Liver (tissue), 9 donors: Measurements from ENCODE around the gene TTYH1. TPM values are rescaled to one million over a fixed set of nuclear protein-coding genes. Genes with fewer than 3 reads are reported as not detected.
A peak's percentile ranks its signal among the peaks of the same experiment; 100 is the strongest.

Experiments
- DNase-seq: peaks from one replicate; pipeline ENCODE4 v3.0.0-alpha.2; 2017; ENCODE audit warnings: low spot score
- H3K27ac ChIP-seq, 2 donors: one replicate each; pipeline ENCODE4 v1.7.0; 2013; ENCODE audit warnings: inconsistent platforms in 2 of 2, low read length in 2 of 2, control low read depth in 1 of 2, low read depth in 1 of 2, mild to moderate bottlenecking in 1 of 2
- H3K27me3 ChIP-seq, 4 donors: one replicate each; pipeline versions ENCODE4 v1.6.1 to v1.7.0; 2013; ENCODE audit warnings: low read length in 3 of 4, inconsistent platforms in 1 of 4, mild to moderate bottlenecking in 1 of 4, moderate library complexity in 1 of 4; ENCODE audit not compliant: control insufficient read depth in 4 of 4, insufficient read depth in 4 of 4
- H3K36me3 ChIP-seq, 4 donors: one replicate each; pipeline versions ENCODE4 v1.6.1 to v1.7.0; 2013; ENCODE audit warnings: low read length in 3 of 4, mild to moderate bottlenecking in 3 of 4, low read depth in 1 of 4, moderate library complexity in 1 of 4; ENCODE audit not compliant: control insufficient read depth in 4 of 4, insufficient read depth in 3 of 4
- H3K4me1 ChIP-seq, 4 donors: one replicate each; pipeline versions ENCODE4 v1.6.1 to v1.7.0; 2013; ENCODE audit warnings: low read length in 3 of 4, mild to moderate bottlenecking in 3 of 4, moderate library complexity in 1 of 4; ENCODE audit not compliant: control insufficient read depth in 4 of 4, insufficient read depth in 4 of 4
- H3K4me3 ChIP-seq, 3 donors: one replicate each; pipeline versions ENCODE4 v1.6.1 to v1.7.0; 2013; ENCODE audit warnings: low read length in 3 of 3, control low read depth in 1 of 3, low read depth in 1 of 3, mild to moderate bottlenecking in 1 of 3
- H3K9ac ChIP-seq, 2 donors: one replicate each; pipeline ENCODE4 v1.7.0; 2013; ENCODE audit warnings: low read length in 2 of 2, mild to moderate bottlenecking in 2 of 2, moderate library complexity in 2 of 2, control low read depth in 1 of 2, low read depth in 1 of 2
- H3K9me3 ChIP-seq, 4 donors: one replicate each; pipeline versions ENCODE4 v1.6.1 to v1.7.0; 2013; ENCODE audit warnings: low read length in 3 of 4; ENCODE audit not compliant: control insufficient read depth in 4 of 4
- CTCF ChIP-seq: fragments of 150-350 bp; IDR thresholded peaks from 2 replicates; pipeline ENCODE4 v1.5.1; 2017; ENCODE audit warnings: improper control_type of control experiment, low read depth, low read length; ENCODE audit not compliant: missing input control
- EGR1 ChIP-seq, 2 donors: IDR thresholded peaks; 2 replicates each; pipeline ENCODE4 v1.6.1; 2016 to 2018; ENCODE audit warnings: antibody characterized with exemption in 2 of 2, low read depth in 2 of 2
- FOXA1 ChIP-seq: IDR thresholded peaks from 2 replicates; pipeline ENCODE4 v1.6.1; 2016; ENCODE audit warnings: antibody characterized with exemption
- FOXA2 ChIP-seq: IDR thresholded peaks from 2 replicates; pipeline ENCODE4 v1.6.1; 2016; ENCODE audit warnings: antibody characterized with exemption
- GABPA ChIP-seq, 2 donors: IDR thresholded peaks in 1 of 2; conservative IDR thresholded peaks in 1 of 2; 2 replicates each; pipeline ENCODE4 v1.6.1; 2016; ENCODE audit warnings: antibody characterized with exemption in 2 of 2, mild to moderate bottlenecking in 1 of 2, moderate library complexity in 1 of 2
- HNF4A ChIP-seq, 2 donors: conservative IDR thresholded peaks; 2 replicates each; pipeline ENCODE4 v1.6.1; 2016; ENCODE audit warnings: antibody characterized with exemption in 2 of 2, mild to moderate bottlenecking in 2 of 2
- HNF4G ChIP-seq: IDR thresholded peaks from 2 replicates; pipeline ENCODE4 v1.6.1; 2016; ENCODE audit warnings: antibody characterized with exemption
- JUND ChIP-seq, 2 donors: IDR thresholded peaks; 2 replicates each; pipeline ENCODE4 v1.6.1; 2016; ENCODE audit warnings: antibody characterized with exemption in 2 of 2
- MAX ChIP-seq: IDR thresholded peaks from 2 replicates; pipeline ENCODE4 v1.6.1; 2016; ENCODE audit warnings: antibody characterized with exemption
- NR2F2 ChIP-seq: IDR thresholded peaks from 2 replicates; pipeline ENCODE4 v1.6.1; 2016; ENCODE audit warnings: antibody characterized with exemption
- REST ChIP-seq: IDR thresholded peaks from 2 replicates; pipeline ENCODE4 v1.6.1; 2016; ENCODE audit warnings: antibody characterized with exemption, mild to moderate bottlenecking
- RXRA ChIP-seq, 2 donors: IDR thresholded peaks; 2 replicates each; pipeline ENCODE4 v1.6.1; 2017 to 2018; ENCODE audit warnings: antibody characterized with exemption in 2 of 2, mild to moderate bottlenecking in 1 of 2
- SP1 ChIP-seq: IDR thresholded peaks from 2 replicates; pipeline ENCODE4 v1.6.1; 2018; ENCODE audit warnings: antibody characterized with exemption, mild to moderate bottlenecking
- TAF1 ChIP-seq: conservative IDR thresholded peaks from 2 replicates; pipeline ENCODE4 v1.6.1; 2016; ENCODE audit warnings: antibody characterized with exemption, mild to moderate bottlenecking
- YY1 ChIP-seq: IDR thresholded peaks from 2 replicates; pipeline ENCODE4 v1.6.1; 2016; ENCODE audit warnings: antibody characterized with exemption, mild to moderate bottlenecking
- WGBS: extraction: QIAGEN DNeasy Blood & Tissue Kit; methylation state at CpG from one replicate; pipeline ENCODE4 v1.1.7; 2013; 5-methylcytosine and 5-hydroxymethylcytosine counted together
- polyA plus RNA-seq, 2 donors: library from polyadenylated mRNA; stranded (reverse) in 1 of 2; unstranded in 1 of 2; fragments of 200-250 nt in 1 of 2; fragments of >200 nt in 1 of 2; fragmentation: Nextera tagmentation in 1 of 2; extraction: Ambion mirVana in 1 of 2; gene quantifications; one replicate each; pipeline versions ENCODE4 v1.2.1 to v1.2.3, GENCODE V29; 2013 to 2015
- total RNA-seq, 2 donors: library from RNA; depleted of rRNA; stranded (reverse); fragments of >200 nt; gene quantifications; one replicate each; pipeline ENCODE4 v1.2.3, GENCODE V29; 2014
- TF ChIP-seq, protein P1 (sequence below): IDR thresholded peaks from 2 replicates; pipeline ENCODE4 v1.6.1; 2016; ENCODE audit warnings: antibody characterized with exemption
- donor health status: healthy.
- donor health status: healthy.
- donor health status: healthy.
- donor health status: healthy.
- donor health status: healthy.

TTYH1 gene
- total and polyA plus RNA-seq, 4 donors, result 0.28 to 1.1 (median 0.61) TPM

GRCh38 chr19:54464044-54464629, 48.9 kb downstream of the TTYH1 start:
- Histone ChIP-seq H3K27ac (peak overlapping the region; percentile 90 to 95), H3K4me3 (peak overlapping the region; percentile 32 to 61 (median 58)), H3K9ac (no peak overlapping the region), H3K27me3 (no peaks in the 10 kb centered on the region), H3K9me3 (no peaks in the 10 kb centered on the region), H3K4me1 (peaks cover 8 to 26% (median 17%) of the 10 kb centered on the region in 4 donors), H3K36me3 (peaks cover 4 to 25% (median 16%) of the 10 kb centered on the region in 4 donors)
- WGBS, result under 1% methylated on average over 26 of the region's 26 CpGs
- TF ChIP-seq HNF4G (no peak), REST (no peak), MAX (peak; percentile 3), FOXA1 (no peak), EGR1 (IDR thresholded peaks at IDR 0.05; ENCODE audit: low read depth in 2 of 2) (no peak), JUND (IDR thresholded peaks at IDR 0.05) (peak in 1 of 2 donors; percentile 8), SP1 (no peak), FOXA2 (no peak), RXRA (IDR thresholded peaks at IDR 0.05) (peak in 1 of 2 donors; percentile 3), YY1 (no peak), CTCF (no peak), GABPA (IDR thresholded peaks at IDR 0.05 in 1 of 2, conservative IDR thresholded peaks at IDR 0.05 in 1 of 2) (no peak), NR2F2 (peak; percentile 54)
- TF ChIP-seq, protein P1, sequence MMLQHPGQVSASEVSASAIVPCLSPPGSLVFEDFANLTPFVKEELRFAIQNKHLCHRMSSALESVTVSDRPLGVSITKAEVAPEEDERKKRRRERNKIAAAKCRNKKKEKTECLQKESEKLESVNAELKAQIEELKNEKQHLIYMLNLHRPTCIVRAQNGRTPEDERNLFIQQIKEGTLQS, result no peak
- peak; percentile 69 for DNase-seq

- H3K27me3 ChIP-seq, result peaks cover 0 to 6% (median 0%) of the 10 kb centered on the region in 4 donors
- H3K9me3 ChIP-seq, result no peaks in the 10 kb centered on the region
- peak overlapping the region; percentile 32 to 61 (median 58) for H3K4me3 ChIP-seq
- H3K36me3 ChIP-seq, result peaks cover 0 to 18% (median 11%) of the 10 kb centered on the region in 4 donors
- DNase-seq, result peak; percentile 81
- no peak overlapping the region for H3K9ac ChIP-seq
- WGBS, result 10% methylated on average over 87 of the region's 87 CpGs
- peaks cover 8 to 26% (median 17%) of the 10 kb centered on the region in 4 donors for H3K4me1 ChIP-seq
- peak overlapping the region; percentile 90 to 95 for H3K27ac ChIP-seq
- TF ChIP-seq HNF4A (conservative IDR thresholded peaks at IDR 0.05) (peak; percentile 51 to 75), FOXA1 (no peak), TAF1 (no peak), FOXA2 (no peak), RXRA (IDR thresholded peaks at IDR 0.05) (peak in 1 of 2 donors; percentile 3), REST (no peak), CTCF (peak; percentile 15), GABPA (IDR thresholded peaks at IDR 0.05 in 1 of 2, conservative IDR thresholded peaks at IDR 0.05 in 1 of 2) (peak in 1 of 2 donors; percentile 39), EGR1 (IDR thresholded peaks at IDR 0.05; ENCODE audit: low read depth in 2 of 2) (peak in 1 of 2 donors; percentile 21), HNF4G (peak; percentile 26)
Observed at GRCh38 chr19:54464630-54465425, 49.6 kb downstream of the TTYH1 start.
